IPS-NIHi11 (cell line): ENCODE measurements around the gene LCP2.

Source experiments
- DNase-seq: peaks from one replicate; pipeline ENCODE4 v3.0.0; 2012; ENCODE audit warnings: mixed read lengths, low spot score

Gene LCP2

DNA sequence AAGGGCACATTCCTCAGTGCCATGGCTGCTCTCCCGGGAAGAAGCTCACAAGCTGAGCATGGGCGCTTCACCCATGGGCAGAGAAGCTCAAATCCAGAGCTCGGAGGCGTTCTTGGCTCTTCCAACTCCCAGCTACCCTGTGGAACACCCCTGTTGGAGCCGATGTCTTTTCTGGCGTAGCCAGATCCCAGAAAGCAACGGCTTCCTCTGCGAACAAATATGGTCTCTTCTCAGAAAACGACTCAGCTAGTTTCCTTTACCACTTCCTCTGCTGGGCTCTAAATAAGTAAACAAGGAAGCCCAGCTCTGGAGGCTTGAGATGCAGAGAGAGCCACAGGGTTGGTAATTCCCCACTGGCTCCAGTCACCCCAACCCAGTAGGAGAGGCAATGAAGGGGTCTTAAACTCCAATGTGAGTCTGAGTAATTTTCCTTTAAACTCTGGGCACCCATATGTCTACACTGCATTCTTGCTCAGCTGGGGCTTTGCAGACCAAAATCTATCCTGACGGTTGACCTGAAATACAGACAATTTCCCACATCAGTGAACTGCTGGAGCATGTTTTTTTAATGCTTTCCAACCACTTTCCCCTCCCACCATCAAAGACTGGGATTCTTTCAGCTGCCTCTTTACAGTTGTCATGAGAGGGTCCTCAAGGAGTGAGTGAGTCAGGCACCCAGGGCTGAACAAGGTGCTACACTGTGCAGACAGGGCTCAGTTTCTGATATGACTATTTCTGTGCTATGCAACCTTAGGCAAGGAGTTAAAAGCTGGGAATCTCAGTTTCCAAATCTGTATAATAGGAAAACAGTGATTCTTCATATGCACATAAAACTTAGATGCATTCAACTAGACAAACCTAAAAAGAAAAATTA is at the start of gene LCP2:
Gene LCP2 (minus strand): TSS at position 189 of the 874 bp plus-strand sequence. CDS start 166 bp downstream, at position 23.
- DNase-seq: no peak

DNA sequence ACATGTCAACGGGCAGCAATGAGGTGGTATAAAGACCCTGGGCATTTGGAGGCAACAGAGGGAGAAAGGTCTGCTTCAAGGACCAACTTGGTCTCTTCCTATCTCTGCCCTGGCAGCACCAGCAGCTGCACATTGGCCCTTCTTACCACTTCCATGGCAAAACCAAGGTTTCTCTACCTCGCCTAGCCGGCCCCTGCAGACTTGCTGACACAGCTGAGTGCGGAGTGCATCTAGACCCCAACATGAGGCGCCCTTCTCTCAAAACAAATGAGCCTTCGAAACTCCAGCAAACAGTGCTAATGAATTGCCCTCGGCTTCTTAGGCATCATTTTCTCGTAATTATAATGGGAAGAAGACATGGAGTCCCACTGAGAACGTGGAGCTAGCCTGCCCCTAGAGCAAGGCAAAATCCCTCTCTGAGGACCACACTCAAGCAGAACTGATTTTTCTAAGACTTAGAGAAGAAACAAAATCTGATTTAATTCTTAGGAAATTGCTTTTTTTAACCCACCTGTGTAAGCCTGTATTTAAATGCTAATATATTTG is 49.5 kb upstream of the LCP2 start:
- no peak for DNase-seq

DNA sequence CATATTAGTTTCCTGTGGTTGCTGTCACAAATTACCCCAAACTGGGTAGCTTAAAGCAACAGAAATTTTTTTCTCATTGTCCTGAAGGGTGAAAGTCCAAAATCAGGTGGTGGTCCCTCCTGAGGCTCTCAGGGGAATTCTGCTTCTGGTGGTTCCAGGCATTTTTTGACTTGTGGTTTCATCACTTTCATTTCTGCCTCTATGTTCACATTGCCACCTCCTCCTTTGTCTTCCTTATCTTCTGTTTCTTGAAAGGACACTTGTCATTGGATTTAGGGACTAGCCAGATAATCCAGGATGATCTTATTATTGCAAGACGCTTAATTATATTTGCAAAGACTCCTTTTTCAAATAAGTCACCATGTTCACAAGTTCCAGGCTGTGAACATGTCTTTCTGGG is 48.4 kb upstream of the LCP2 start:
- no peak for DNase-seq

DNA sequence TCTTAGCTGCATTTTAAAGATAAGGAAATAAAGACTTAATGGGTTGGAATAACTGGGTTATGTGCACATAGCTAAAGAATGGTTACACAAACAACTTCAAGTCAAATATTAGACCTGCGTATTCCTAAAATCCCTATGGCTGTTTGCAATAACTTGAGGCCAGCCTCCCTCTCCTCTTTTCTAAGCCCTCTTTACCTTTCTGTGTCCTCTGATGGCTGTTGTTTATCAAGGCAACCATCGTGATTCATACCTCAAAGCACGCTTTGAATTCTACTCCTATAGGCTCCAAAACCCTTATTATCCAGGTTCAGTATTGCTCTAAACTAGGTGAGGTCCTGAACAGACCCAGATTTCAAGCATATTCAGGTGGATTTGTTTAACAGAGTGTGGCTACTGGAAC is 45.6 kb upstream of the LCP2 start:
- no peak for DNase-seq

DNA sequence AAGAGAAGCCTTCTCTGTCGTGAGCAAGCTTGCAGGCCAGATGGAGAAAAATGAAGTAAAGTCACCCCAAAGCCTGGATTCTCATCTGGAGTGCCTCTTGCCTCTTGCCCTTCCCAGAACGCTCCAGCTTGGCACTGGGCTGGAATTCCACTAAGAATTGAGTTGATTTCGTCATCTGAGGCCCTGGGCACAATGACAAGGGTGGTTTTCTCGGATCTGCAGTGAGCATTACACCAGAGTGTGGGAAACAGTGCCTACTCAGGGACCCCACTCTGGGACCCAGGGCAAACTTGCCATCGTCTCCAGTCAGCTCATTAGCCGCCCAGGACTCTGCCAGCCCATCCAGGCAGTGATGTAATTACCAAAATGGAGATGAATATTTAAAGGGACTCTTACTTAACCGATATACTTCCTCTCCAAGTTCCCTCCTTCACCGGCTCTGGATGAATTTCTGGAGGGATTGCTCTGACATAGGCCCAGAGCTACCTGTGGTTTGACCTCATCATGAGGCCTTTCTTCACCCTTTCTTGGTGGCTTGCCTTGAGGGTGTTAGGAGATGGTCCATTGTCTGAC is 44.7 kb upstream of the LCP2 start:
- DNase-seq: no peak

DNA sequence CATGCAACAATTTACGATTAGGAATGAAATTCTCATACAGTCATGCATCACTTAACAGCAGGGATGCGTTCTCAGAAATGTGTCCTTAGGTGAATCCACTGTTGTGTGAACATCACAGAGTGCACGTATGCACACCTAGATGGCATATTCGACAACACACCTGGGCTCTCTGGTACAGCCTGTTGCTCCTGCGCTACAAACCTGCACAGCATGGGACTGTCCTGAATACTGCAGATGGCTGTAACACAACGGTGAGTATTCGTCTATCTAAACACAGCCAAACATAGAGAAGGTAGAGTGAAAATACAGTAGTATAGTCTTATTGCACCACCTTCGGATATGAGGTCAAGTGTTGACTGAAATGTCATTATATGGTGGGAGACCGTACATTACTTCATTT is 44.0 kb upstream of the LCP2 start:
- DNase-seq: no peak

DNA sequence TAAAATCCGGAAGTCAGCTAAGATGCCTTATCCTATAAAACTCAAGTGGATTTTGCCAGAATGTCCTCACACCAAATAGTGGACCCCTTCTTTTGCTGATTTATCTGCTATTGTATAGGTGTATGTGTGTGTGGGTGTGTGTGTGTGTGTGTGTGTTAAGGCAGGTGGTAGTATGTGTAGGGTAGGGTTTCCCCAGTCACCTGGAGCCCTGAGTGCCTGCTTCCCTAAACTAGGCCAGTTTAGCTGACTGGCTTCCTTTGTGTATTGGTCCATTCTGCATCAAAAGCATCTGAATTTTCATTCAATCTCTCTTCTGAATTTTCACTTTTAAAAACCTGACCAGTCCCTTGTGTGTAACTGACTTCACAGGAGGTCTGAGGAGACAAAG is 42.2 kb upstream of the LCP2 start:
- DNase-seq: no peak

DNA sequence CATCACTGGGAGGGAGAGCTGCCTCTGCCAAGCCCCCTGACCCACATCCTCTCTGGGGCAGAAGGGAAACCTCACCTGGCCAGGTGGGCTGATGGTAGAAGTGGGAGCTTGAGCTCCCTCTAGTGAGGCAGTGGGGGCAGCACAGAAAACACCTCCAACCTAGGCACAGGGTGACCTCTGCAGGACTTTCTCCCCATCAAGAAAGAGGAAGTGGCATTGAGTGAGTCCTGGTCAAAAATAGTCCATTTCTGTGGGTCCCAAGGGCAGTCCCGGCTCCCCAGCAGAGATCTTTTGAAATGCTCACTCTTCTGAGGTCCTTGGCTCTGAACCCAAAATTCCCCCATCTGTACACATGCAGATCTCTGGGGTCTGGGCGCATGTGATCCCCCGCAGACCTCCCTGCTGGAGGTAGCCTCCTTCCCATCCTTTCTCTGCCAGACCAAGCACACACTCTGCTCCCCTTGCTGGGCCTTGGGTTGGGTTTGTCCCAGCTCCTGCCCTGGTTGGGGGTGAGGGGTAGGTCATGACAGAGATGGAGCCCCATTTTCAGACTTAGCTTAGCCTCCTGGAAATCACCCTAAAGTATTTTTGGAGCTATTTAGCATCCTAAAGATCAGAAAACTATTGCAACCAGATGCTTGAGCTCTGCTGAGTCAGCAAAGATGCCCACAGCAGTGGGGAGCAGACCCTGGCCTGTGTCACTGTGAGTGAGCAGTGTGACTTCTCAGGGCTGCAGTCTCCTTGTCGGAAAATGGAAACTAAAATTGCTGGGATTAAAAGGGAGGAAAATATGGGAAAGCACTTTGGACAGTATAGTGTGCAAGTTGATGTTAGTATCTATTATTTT is 41.6 kb upstream of the LCP2 start:
- DNase-seq: peak; percentile 59

DNA sequence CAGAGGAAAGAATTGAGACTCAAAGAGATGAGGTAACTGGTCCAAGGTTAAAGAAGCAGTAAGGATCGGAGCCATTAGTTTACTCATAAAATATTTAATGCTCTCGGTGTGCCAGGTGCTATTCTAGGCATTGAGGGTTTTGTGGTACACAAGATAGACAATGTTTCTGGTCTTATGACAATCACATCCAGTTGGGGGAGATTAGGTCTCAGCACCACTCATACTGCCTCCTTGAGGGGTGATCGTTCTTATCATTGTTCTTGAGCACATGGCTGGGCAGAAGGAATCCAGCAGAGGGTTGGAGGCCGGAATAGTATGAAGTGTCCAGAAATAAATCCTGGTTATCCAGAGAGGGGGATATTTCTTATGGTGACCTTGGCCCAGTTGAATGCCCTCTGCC is 40.7 kb upstream of the LCP2 start:
- no peak for DNase-seq

DNA sequence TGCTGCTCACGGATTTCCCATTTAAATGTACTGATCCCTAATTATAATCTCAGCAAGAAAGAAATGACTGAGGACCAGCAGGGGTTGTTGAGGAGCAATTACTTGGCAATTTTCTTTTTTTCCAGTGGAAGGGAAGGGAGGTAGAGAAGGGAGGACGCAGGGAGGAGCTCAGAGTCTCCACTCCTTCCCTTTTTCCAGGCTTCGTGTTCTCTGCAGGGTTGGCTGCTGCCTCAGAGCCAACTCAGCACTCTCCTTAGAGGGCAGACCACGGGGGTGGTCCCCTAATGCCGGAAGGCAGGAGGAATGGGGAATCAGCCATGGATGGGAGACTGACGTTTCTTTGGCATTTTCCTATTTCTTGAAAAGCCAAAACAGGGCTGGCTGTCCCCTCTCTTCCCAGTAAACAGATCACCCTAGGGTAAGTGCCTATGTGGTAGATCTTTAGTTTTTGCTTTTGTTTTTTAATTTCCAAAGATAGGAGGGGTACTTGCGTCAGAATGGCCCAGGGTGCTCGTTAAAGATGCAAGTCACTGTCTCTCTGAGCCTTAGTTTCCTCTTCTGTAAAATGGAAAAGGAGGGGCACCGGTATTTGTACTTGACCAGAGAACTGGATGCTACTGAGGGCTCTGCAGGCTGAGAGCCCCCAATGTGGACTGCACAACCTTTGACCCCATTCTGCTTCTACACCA is 39.6 kb upstream of the LCP2 start:
- no peak for DNase-seq

DNA sequence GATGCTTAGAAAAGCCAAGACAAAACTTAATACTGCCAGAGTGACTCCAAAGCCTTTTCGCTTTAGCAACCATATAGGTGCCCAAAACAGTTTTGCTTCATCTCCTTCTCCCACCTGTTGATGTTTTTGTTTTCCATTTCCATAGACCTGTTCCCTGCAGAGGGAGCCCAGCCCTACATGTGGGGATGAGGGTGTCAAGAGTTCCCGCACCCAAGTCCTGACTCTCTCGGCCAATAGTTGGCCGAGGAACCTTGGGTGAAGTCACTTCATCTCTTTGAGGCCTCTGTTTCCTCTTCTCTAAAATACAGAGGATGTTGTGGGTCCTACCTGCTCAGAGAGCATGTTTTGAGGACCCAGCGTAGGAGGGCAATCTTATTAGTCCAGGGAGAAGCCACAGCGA is 38.5 kb upstream of the LCP2 start:
- DNase-seq: no peak

DNA sequence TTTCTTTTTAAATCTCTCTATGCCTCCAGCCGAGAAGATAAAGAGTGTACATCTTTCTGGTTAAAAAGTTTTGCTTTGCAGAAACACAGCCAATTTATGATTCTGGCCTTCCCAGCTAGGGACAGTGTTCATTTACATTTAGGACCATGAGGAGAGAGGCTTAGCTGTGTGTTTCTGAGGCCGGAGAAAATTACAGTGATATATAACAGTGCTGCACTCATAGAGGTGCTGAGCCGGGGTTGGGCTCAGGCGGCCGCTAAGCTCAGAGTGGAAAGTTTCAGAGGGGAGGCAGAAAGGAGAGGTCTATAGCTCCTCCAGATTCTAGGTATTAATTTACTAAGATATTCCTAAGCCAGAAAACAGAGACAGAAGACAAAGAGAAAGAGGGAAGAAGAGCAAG is 37.0 kb upstream of the LCP2 start:
- no peak for DNase-seq

DNA sequence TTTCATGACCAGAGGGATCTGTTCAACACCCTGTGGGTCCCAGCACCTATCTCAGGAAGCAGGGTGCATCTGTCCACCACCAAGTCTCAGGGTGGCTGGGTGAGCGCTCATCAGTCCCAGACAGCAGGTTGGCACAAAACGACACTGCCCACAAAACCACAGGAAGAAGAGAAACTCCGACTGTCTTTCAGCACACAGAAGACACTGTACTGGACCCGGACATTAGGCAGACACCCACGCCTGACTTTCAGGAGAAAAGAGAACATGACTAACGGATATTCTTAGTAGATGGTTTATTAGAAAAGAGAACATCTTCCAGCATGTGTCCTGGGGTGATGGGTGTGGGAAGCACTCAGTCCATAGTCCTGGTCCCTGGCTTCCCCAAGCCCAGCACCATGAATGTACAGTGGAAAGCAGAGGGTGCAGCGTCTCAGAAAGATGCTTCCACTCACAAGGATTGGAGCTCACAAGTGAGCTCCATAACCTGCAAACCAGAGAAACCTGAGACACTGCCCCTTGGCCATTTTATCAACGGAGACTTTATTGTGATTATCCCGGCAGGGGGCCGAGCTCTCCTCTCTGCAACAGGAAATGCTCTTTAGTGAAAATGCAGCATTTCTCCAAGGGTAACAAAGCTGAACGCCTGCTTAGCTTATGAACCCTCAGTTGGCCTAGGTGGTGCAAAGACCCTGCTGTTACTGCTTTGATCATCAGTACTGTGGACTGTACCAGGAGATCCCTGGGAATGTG is 35.8 kb upstream of the LCP2 start:
- peak; percentile 46 for DNase-seq

DNA sequence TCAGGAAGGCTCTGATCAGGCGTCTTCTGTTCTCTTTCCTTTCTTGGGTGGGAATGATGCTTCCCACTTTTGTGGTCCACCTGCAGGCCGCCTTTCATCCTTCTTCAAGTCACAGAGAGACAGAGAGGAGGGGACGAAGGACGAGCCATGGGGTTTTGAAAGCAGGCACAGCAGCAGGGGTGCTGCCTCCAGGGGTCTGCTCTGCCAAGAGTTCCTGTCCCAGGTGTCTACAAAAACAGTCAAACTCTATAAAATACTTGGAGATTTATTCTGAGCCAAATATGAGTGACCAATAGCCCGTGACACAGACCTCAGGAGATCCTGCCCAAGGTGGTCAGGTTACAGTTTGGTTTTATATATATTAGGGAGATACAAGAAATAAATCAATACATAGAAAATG is 34.5 kb upstream of the LCP2 start:
- no peak for DNase-seq

DNA sequence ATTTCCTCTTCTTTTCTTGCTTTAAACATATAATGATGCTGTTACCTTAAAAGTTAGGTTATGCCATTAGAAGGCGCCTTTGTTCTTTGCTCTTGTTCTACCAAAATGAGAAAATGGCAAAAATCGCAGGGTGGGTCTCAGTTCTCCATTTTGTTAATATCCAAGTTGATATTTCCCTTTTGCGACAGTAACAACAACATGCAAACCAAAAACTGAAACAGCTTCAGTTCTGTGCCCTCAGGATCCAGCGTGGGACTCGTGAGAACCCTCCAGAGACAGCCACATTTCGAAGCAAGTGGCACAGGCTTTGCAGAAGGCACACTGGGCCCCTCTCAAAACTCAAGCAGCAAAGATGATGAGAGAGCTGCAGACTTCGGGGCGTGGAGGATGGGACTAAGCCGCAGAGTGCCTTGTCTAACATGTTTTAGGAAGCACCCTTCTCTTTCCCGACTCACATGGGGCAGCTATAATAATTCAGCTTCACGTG is 33.0 kb upstream of the LCP2 start:
- no peak for DNase-seq

DNA sequence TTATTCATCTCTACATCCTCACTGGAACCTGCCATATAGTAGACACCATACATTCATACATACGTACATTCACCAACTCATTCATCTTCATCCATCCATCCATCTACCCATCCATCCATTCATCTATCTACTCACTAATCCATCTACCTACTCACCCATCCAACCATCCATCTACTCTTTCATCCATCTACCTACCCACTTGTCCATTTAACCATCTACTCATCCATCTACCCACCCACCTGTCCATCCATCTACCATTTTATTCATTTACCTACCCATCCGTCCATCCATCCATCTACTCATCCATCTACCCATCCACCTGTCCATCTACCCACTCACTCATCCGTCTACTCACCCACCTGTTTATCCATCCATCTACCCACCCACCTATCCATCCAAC is 31.9 kb upstream of the LCP2 start:
- DNase-seq: no peak

DNA sequence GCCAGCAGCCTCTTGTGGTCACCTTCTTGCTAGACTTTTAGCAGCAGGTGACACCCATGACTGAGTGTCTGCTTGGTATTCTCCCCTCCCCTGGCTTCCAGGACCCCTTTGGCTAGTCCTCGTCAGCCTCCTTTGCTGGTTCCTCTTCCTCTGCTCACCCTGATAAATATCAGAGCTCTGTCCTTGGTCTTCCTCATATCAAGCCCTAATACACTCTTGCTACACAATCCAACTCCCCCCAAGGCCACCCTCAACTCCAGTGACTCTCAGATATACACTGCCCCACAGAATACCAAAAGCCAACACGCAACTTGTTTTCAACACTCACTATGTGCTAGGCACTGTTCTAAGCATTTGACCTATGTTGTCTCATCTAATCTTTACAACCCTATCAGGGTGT is 30.3 kb upstream of the LCP2 start:
- DNase-seq: no peak

DNA sequence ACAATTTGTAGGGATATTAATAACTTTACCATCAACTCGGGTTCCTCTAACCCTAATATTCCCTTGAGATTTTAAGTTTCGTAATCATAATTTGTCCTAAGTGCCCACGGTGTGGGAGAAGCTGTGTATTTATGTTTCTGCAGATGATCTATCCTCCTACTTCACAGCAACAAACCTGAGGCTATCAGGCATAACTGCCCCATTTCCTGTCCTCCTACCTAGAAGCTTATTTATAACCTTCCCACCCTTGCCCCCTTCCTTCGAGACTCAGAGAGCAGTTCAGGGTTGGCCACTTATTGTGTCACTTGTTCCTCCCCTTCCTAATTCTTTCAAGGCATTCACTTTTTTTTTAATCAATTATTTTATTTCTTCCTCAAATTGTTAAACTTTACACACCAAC is 29.6 kb upstream of the LCP2 start:
- no peak for DNase-seq

DNA sequence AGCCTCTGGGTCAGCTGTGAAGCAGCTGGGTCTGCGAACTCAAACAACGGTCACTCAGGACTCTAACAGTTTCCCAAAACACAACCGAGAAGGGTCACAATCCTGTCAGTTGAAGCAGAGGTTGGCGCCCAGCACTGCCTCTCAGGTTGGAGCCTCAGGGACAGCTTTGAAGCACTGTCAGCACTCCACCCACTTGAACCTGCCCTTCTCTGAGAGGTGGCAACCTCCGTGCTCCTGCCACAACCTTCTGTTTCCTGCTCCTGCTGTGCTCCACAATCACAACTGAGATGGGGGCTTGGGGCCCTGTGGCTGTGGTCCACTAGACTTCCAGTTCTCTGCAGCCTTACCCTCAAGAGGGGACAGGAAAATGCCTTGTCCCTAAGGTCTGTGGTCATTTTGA is 21.7 kb upstream of the LCP2 start:
- DNase-seq: no peak

DNA sequence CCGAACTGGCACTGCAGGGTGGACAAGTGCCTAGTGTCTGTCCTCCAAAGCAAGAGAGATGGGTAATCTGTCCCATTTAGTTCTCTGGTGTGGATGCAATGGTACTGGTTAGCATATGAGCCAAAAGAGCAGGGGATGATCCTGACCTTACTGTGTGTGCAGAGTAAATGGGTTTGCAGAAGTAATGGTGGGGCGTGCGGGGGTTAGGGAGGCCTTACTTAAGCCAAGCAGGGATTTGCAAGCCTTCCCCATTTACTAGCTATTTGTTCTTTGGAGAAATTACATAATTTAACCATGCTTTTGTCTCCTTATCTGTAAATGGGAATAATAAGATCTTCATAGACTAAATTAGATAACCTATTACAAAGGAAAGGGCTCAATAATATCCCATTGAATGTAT is 19.9 kb upstream of the LCP2 start:
- DNase-seq: no peak

DNA sequence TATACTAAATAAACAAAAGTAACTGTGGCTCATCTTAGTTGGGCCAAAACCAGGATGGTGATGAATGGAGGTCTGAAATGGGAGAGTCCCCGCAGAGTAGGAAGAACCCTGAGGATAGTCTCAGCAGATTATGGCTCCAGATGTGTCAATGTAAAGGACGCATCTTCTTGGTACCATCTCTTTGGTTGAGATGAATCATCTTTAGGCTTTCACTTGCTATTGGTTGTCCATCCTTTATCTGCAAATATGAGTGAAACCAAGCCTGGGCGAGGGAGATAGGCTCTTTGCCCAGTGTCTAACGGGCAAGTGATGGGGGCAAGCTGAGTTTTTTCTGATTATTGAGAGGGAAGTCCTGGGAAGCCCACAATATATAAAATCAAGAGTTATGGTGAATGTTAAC is 19.4 kb upstream of the LCP2 start:
- no peak for DNase-seq
